GM12873 (cell line): ENCODE data around the gene ARHGEF12.

Source experiments
- TF ChIP-seq, protein P1 (sequence below): IDR thresholded peaks from 2 replicates; pipeline ENCODE4 v1.5.1; 2012; ENCODE audit warnings: low read depth, mild to moderate bottlenecking, moderate library complexity, low read length, control low read depth; ENCODE audit not compliant: insufficient read depth; ENCODE audit errors: missing control alignments

Gene ARHGEF12

DNA sequence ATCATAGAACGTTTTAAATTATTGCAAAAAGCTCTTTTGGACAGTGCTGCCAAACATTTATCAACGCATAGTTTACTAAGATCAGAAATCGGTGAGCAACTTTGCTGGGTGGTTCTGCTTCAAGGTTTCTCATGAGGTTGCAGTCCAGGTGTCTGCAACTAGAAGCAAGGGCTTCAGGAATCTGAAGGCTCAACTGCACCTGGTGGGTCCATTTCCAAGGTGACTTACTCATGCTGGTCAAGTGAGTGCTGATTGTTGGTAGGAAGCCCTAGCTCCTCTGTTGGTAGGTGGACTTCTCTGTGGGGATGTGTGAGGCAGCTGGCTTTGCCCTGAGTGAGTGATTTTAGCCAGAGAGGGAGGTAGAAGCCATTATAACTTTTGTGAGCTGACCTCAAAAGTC, 22.5 kb downstream of the ARHGEF12 start:
- TF ChIP-seq, protein P1, sequence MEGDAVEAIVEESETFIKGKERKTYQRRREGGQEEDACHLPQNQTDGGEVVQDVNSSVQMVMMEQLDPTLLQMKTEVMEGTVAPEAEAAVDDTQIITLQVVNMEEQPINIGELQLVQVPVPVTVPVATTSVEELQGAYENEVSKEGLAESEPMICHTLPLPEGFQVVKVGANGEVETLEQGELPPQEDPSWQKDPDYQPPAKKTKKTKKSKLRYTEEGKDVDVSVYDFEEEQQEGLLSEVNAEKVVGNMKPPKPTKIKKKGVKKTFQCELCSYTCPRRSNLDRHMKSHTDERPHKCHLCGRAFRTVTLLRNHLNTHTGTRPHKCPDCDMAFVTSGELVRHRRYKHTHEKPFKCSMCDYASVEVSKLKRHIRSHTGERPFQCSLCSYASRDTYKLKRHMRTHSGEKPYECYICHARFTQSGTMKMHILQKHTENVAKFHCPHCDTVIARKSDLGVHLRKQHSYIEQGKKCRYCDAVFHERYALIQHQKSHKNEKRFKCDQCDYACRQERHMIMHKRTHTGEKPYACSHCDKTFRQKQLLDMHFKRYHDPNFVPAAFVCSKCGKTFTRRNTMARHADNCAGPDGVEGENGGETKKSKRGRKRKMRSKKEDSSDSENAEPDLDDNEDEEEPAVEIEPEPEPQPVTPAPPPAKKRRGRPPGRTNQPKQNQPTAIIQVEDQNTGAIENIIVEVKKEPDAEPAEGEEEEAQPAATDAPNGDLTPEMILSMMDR: no peak

DNA sequence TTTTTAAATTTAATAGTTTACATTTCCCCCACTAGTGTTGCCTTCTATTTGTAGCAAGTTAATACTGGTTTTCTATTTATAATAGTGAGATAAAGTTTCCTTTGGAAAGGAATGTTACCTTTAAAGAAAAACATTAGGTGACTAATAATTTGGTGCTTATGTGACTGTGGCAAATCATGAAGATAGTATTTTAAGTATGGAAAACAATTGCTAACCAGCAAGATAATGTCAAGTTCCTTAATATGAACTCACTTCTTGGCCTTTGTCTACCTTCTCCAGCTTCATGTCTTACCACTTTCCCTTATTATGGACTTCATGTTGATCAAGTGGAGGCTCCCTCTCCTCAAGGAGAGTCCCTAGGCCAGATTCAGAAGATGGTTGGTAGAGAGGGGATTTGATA, 27.2 kb downstream of the ARHGEF12 start:
- TF ChIP-seq, protein P1: no peak

DNA sequence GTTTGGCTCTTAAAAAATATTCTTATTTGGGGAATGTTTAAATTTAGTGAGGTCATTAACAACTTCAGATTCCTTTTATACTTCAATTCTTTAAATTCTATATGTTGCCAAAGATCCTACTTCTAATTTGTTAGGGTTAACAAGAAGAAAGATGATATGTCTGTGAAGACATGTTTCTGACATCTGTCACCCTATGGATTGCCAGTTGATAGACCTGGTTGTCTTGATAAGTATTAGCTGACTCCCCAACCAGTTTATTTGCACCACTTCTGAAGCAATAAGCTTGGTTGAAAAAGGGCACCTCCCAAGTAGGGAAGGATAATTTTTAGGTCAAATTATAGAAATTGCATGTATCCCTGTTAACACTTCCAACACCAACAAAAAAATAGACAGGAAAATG, 29.3 kb downstream of the ARHGEF12 start:
- TF ChIP-seq, protein P1: no peak

DNA sequence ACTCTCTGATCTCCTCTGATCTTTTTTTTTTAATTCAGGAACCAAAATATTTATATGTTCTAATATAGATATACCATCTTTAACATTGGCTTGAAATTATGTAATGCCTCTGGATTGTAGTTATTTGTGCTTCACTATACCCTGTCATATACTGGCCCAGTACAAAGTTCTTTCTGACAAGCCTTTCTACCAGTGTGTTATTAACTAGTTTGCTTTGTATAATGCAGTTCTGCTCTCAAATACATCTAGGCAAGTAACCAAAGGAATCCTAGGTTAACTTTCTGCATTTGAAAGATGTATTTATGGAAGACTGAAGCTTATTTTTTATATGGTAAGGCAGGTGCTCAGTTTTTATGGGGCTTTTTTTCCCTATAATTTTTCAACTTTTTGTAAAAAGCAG, 36.1 kb downstream of the ARHGEF12 start:
- TF ChIP-seq, protein P1: no peak

DNA sequence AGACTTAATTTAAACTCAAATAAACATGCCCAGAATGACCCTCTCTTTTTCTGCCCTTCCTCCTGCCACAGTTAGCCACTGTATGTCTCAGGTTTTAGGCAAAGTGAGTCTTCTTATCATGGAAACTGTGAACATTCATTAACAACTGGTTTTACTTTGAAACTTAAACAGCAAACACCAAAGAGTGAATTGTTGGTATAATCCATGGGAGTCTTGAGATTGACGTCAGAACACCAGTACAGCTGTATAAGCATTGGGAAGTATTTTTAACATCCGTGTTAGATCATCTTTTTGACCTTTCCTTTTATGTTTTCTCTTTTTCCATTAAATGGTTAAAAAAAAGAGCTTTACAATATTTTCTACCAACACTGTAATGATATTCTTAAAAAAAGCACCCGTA, 38.9 kb downstream of the ARHGEF12 start:
- TF ChIP-seq, protein P1: no peak

DNA sequence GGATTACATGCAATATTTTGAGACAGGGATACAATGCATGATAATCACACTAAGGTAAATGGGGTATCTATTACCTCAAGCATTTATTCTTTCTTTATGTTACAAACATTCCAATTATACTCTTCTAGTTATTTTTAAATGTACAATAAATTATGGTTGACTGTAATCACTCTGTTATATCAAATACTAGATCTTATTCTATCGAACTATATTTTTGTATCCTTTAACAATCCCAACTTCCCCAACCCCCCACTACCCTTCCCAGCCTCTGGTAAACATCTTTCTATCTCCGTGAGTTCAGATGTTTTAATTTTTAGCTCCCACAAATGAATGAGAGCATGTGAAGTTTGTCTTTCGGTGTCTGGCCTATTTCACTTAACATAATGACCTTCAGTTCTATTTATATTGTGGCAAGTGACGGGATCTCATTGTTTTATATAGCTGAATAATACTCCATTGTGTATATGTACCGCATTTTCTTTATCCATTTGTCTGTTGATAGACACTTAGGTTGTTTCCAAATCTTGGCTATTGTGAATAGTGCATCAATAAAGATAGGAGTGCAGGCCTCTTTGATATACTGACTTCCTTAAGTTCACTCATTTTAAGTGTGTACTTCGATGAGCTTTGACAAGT, 40.5 kb downstream of the ARHGEF12 start:
- TF ChIP-seq, protein P1: no peak

DNA sequence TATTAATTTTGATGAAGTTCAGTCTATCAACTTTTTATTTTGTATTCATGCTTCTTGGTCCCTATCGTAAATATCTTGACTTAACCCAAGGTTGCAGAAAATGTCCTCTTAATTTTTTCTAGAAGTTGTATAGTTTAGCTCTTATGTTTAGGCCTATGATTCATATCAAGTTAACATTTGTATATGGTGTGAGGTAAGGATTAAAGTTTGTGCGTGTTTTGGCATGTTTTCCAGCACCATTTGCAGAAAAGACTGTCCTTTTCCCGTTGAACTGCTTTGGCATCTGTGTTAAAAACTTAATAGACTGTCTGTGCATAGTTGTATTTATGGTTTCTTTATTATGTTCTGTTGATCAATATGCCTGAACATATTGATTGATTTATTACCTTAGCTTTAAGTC, 42.3 kb downstream of the ARHGEF12 start:
- TF ChIP-seq, protein P1: no peak

DNA sequence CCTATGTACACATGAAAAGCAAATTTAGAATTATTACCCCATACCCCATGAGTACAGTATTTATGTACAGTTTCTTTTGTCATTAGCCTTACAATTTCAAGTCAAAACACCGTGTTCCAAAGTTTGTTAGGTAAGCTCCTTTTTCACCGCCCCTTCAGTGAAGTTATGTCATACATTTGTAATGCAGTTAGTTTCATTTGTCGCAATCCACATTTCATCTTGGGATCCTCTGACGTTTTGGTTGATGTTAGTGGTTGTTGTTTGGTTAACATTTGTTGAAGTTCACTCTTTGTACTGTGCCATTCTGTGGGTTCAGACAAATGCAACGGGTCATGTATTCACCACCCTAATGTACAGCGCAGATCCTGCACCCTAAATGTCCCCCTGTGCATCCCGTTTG, 45.2 kb downstream of the ARHGEF12 start:
- TF ChIP-seq, protein P1: no peak
